HUES6 (cell line): Measurements from ENCODE around the gene NTN3.
A peak's percentile ranks its signal among the peaks of the same experiment; 100 is the strongest.

ENCODE experiments used
- H3K27ac ChIP-seq: 2 replicates; pipeline ENCODE4 v1.7.0; 2013; ENCODE audit warnings: low read depth, mild to moderate bottlenecking, low read length, inconsistent platforms
- H3K27me3 ChIP-seq: 2 replicates; pipeline ENCODE4 v1.6.1; 2013; ENCODE audit warnings: low read length; ENCODE audit not compliant: control insufficient read depth, insufficient read depth
- H3K36me3 ChIP-seq: 2 replicates; pipeline ENCODE4 v1.6.1; 2013; ENCODE audit warnings: low read length; ENCODE audit not compliant: control insufficient read depth, insufficient read depth
- H3K4me1 ChIP-seq: 2 replicates; pipeline ENCODE4 v1.6.1; 2013; ENCODE audit warnings: low read length; ENCODE audit not compliant: control insufficient read depth, insufficient read depth
- H3K4me3 ChIP-seq: 2 replicates; pipeline ENCODE4 v1.5.1; 2013; ENCODE audit warnings: low read depth, low read length
- H3K9ac ChIP-seq: one replicate; pipeline ENCODE4 v1.6.1; 2013; ENCODE audit warnings: mild to moderate bottlenecking, low read length
- H3K9me3 ChIP-seq: 2 replicates; pipeline ENCODE4 v1.6.1; 2013; ENCODE audit warnings: low read depth, low read length; ENCODE audit not compliant: control insufficient read depth, insufficient read depth

NTN3 gene

GRCh38 chr16:2511996-2512734 lies 41.1 kb downstream of the NTN3 start:
- peaks cover 34% of the 10 kb centered on the region for H3K4me1 ChIP-seq
- no peaks in the 10 kb centered on the region for H3K9me3 ChIP-seq
- H3K36me3 ChIP-seq: no peaks in the 10 kb centered on the region
- no peak overlapping the region for H3K27ac ChIP-seq
- no peaks in the 10 kb centered on the region for H3K27me3 ChIP-seq
- H3K4me3 ChIP-seq: peak overlapping the region; percentile 27
- no peak overlapping the region for H3K9ac ChIP-seq

GRCh38 chr16:2512735-2513404 lies 41.8 kb downstream of the NTN3 start:
- Histone ChIP-seq H3K27me3 (no peaks in the 10 kb centered on the region), H3K9ac (peak overlapping the region; percentile 93), H3K27ac (peak overlapping the region; percentile 95), H3K9me3 (no peaks in the 10 kb centered on the region), H3K4me1 (peaks cover 34% of the 10 kb centered on the region), H3K4me3 (peak overlapping the region; percentile 70), H3K36me3 (no peaks in the 10 kb centered on the region)

- H3K9ac ChIP-seq: peak within 1 kb of the TSS; percentile 93
- H3K4me3 ChIP-seq: peak within 1 kb of the TSS; percentile 70
- H3K27ac ChIP-seq: peak within 1 kb of the TSS; percentile 95
- peaks cover 34% of the 10 kb centered on the region for H3K4me1 ChIP-seq
- no peaks in the 10 kb centered on the region for H3K27me3 ChIP-seq
- no peaks in the 10 kb centered on the region for H3K9me3 ChIP-seq
- no peaks in the 10 kb centered on the region for H3K36me3 ChIP-seq
These were observed 42.6 kb downstream of the NTN3 start, which contains the start of gene ATP6V0C for GRCh38 chr16:2513405-2514332. ATP6V0C (plus strand) TSS chr16:2513952; CDS start chr16:2514104, 152 bp downstream.

GRCh38 chr16:2514333-2515179 lies 43.5 kb downstream of the NTN3 start:
- peak overlapping the region; percentile 70 for H3K4me3 ChIP-seq
- H3K9me3 ChIP-seq: no peaks in the 10 kb centered on the region
- H3K4me1 ChIP-seq: peaks cover 34% of the 10 kb centered on the region
- no peaks in the 10 kb centered on the region for H3K36me3 ChIP-seq
- no peak overlapping the region for H3K27ac ChIP-seq
- no peaks in the 10 kb centered on the region for H3K27me3 ChIP-seq
- H3K9ac ChIP-seq: peak overlapping the region; percentile 93

- Histone ChIP-seq H3K9ac (peak overlapping the region; percentile 70), H3K4me1 (peaks cover 34% of the 10 kb centered on the region), H3K36me3 (no peaks in the 10 kb centered on the region), H3K9me3 (no peaks in the 10 kb centered on the region), H3K4me3 (peak overlapping the region; percentile 70), H3K27me3 (no peaks in the 10 kb centered on the region), H3K27ac (no peak overlapping the region)
These were observed 44.2 kb downstream of the NTN3 start for GRCh38 chr16:2515180-2515851.

- H3K9ac ChIP-seq: no peak overlapping the region
- no peaks in the 10 kb centered on the region for H3K36me3 ChIP-seq
- no peak overlapping the region for H3K4me3 ChIP-seq
- H3K27me3 ChIP-seq: no peaks in the 10 kb centered on the region
- no peak overlapping the region for H3K27ac ChIP-seq
- H3K4me1 ChIP-seq: peaks cover 29% of the 10 kb centered on the region
- H3K9me3 ChIP-seq: no peaks in the 10 kb centered on the region
These were observed 45.5 kb downstream of the NTN3 start for GRCh38 chr16:2516391-2517240.

- H3K36me3 ChIP-seq: peaks cover 1% of the 10 kb centered on the region
These were observed 47.0 kb downstream of the NTN3 start for GRCh38 chr16:2517954-2518605.

GRCh38 chr16:2518823-2519710 lies 48.0 kb downstream of the NTN3 start:
- Histone ChIP-seq H3K9ac (no peak overlapping the region), H3K27ac (no peak overlapping the region), H3K36me3 (peaks cover 11% of the 10 kb centered on the region)

More at GRCh38 chr16:2517954-2518605, 47.0 kb downstream of the NTN3 start:
- Histone ChIP-seq H3K4me3 (no peak overlapping the region), H3K27ac (no peak overlapping the region), H3K27me3 (no peaks in the 10 kb centered on the region), H3K4me1 (peaks cover 15% of the 10 kb centered on the region), H3K9ac (no peak overlapping the region), H3K9me3 (no peaks in the 10 kb centered on the region)

More at GRCh38 chr16:2518823-2519710, 48.0 kb downstream of the NTN3 start:
- Histone ChIP-seq H3K4me3 (no peak overlapping the region), H3K9me3 (no peaks in the 10 kb centered on the region), H3K4me1 (peaks cover 13% of the 10 kb centered on the region), H3K27me3 (no peaks in the 10 kb centered on the region)
